ENCODE data around the gene PLEKHM2. TPM values are rescaled to one million over a fixed set of nuclear protein-coding genes. Genes with fewer than 3 reads are reported as not detected.

PLEKHM2 gene
- total RNA-seq, 1 experiment from 2014 or later, result 45.9 TPM

- Histone ChIP-seq H2BK5ac (ENCODE audit: insufficient read length, low read length) (no peak overlapping the region), H3K79me1 (ENCODE audit: insufficient read depth, low read depth, low read length, poor library complexity, severe bottlenecking) (no peaks in the 10 kb centered on the region), H3K4ac (ENCODE audit: low read depth, low read length) (no peak overlapping the region), H2BK15ac (ENCODE audit: low read depth, low read length) (no peak overlapping the region), H3K56ac (ENCODE audit: insufficient read length, low read depth, low read length) (no peak overlapping the region), H3K79me2 (ENCODE audit: insufficient read depth, low read length) (no peaks in the 10 kb centered on the region), H4K5ac (ENCODE audit: insufficient read length, low read depth, low read length) (no peak overlapping the region), H3K27me3 (ENCODE audit: insufficient read depth, low read length) (no peaks in the 10 kb centered on the region), H2BK120ac (ENCODE audit: low read depth, low read length, poor library complexity, severe bottlenecking) (no peak overlapping the region), H2BK12ac (ENCODE audit: insufficient read length, low read depth, low read length) (no peak overlapping the region), H2AFZ (ENCODE audit: low read length) (no peak overlapping the region), H2AK5ac (ENCODE audit: insufficient read length, low read length) (no peak overlapping the region), H3K23ac (ENCODE audit: insufficient read length, low read depth, low read length) (no peak overlapping the region), H3K9me3 (ENCODE audit: control insufficient read depth, low read depth, low read length) (no peaks in the 10 kb centered on the region), H4K20me1 (ENCODE audit: control insufficient read depth, insufficient read depth, insufficient read length) (no peaks in the 10 kb centered on the region), H3K9ac (ENCODE audit: extremely low read depth, insufficient read length, low read length) (no peak overlapping the region), H3K27ac (ENCODE audit: insufficient read length, low read depth, low read length) (no peak overlapping the region), H3K18ac (ENCODE audit: insufficient read length, low read depth, low read length) (no peak overlapping the region), H2BK20ac (ENCODE audit: low read depth, low read length, poor library complexity, severe bottlenecking) (no peak overlapping the region), H3T11ph (ENCODE audit: low read length) (no peak overlapping the region), H3K4me2 (ENCODE audit: insufficient read depth, insufficient read length, low read length) (no peak overlapping the region), H3K14ac (ENCODE audit: insufficient read depth, low read length) (no peak overlapping the region), H4K91ac (ENCODE audit: insufficient read length, low read depth, low read length) (no peak overlapping the region), H4K8ac (replicated peaks; ENCODE audit: insufficient read length, low read depth, low read length) (no peak overlapping the region), H3K23me2 (ENCODE audit: insufficient read length, low read depth, low read length, poor library complexity, severe bottlenecking) (no peaks in the 10 kb centered on the region), H3K4me1 (ENCODE audit: insufficient read depth, low read length) (no peaks in the 10 kb centered on the region; the same call in 1 of the 2 replicates)
- peaks cover 5% of the 10 kb centered on the region for H3K27me3 Mint-ChIP-seq (ENCODE audit: low read depth)
- no peak overlapping the region for H3K4me3 Mint-ChIP-seq
- H3K36me3 Mint-ChIP-seq (ENCODE audit: insufficient read depth in 1 of 3, low read depth in 3 of 3), result no peaks in the 10 kb centered on the region; a peak in 1 of 7 replicates
- peak overlapping the region in 2 of 3 experiments; percentile 46 to 85; a peak in 3 of 7 replicates for H3K27ac Mint-ChIP-seq
- DNase-seq, result no peak
- H3K4me1 Mint-ChIP-seq, result peaks cover 3 to 5% of the 10 kb centered on the region in 2 experiments; a peak in 2 of 4 replicates
- WGBS (ENCODE audit: extremely low coverage, insufficient read length, low lambda C conversion rate), result no CpG with 5 or more reads among the region's 5 CpGs
- TF ChIP-seq CTCF (conservative IDR thresholded peaks at IDR 0.05), result no peak
- no peaks in the 10 kb centered on the region for H3K9me3 Mint-ChIP-seq
These were observed 64.1 kb downstream of the PLEKHM2 start for GRCh38 chr1:15748264-15748663.
